Measurements from ENCODE around the gene RNF114.
"Not testable (repeated sequence)": the region's sequence is repeated elsewhere in the genome, so short reads cannot be mapped to it uniquely, and the experiment has no call there.

The RNF114 gene

GRCh38 chr20:49985617-49986016 lies 49.4 kb downstream of the RNF114 start:
- no peak for DNase-seq (ENCODE audit: low read depth in 2 of 2)

- no peak for DNase-seq (ENCODE audit: low read depth in 2 of 2)
Measured at GRCh38 chr20:49986049-49986448, 49.9 kb downstream of the RNF114 start.

- DNase-seq (ENCODE audit: low read depth in 2 of 2): no peak
Measured at GRCh38 chr20:49987015-49987867, 51.0 kb downstream of the RNF114 start.

- DNase-seq (ENCODE audit: low read depth in 2 of 2): no peak
Measured at GRCh38 chr20:49987868-49988690, 51.9 kb downstream of the RNF114 start.

- DNase-seq (ENCODE audit: low read depth in 2 of 2): no peak
Measured at GRCh38 chr20:49989234-49990065, 53.3 kb downstream of the RNF114 start.

GRCh38 chr20:49990271-49990720 lies 54.1 kb downstream of the RNF114 start:
- no peak for DNase-seq (ENCODE audit: low read depth in 2 of 2)

- no peak for DNase-seq (ENCODE audit: low read depth in 2 of 2)
Measured at GRCh38 chr20:49993301-49993751, 57.1 kb downstream of the RNF114 start.

GRCh38 chr20:49995586-49995985 lies 59.4 kb downstream of the RNF114 start:
- no peak for DNase-seq (ENCODE audit: low read depth in 2 of 2)

- DNase-seq (ENCODE audit: low read depth in 2 of 2): not testable (repeated sequence)
Measured at GRCh38 chr20:49998478-49999188, 62.4 kb downstream of the RNF114 start.

- no peak for DNase-seq (ENCODE audit: low read depth in 2 of 2)
Measured at GRCh38 chr20:49999329-49999728, 63.1 kb downstream of the RNF114 start.

- not testable (repeated sequence) for DNase-seq (ENCODE audit: low read depth in 2 of 2)
Measured at GRCh38 chr20:50000548-50001222, 64.5 kb downstream of the RNF114 start.

GRCh38 chr20:50001784-50002311 lies 65.7 kb downstream of the RNF114 start:
- DNase-seq (ENCODE audit: low read depth in 2 of 2): no peak

- no peak for DNase-seq (ENCODE audit: low read depth in 2 of 2)
Measured at GRCh38 chr20:50003253-50003656, 67.1 kb downstream of the RNF114 start.

Data from activated CD4-positive, alpha-beta T cell treated with anti-CD3 and anti-CD28 coated beads for 24 hours (primary cell).